Stimulated activated CD8-positive, alpha-beta memory T cell treated with anti-CD3 and anti-CD28 coated beads, Interleukin-2, amount 100 ng/mL, for 48 hours (primary cell): ENCODE results near the gene INSRR.
A peak's percentile ranks its signal among the peaks of the same experiment; 100 is the strongest.

Experiments
- DNase-seq, 2 donors: peaks; one replicate each; pipeline ENCODE4 v3.0.0-alpha.2; 2020; ENCODE audit warnings: low read depth in 2 of 2

Gene INSRR

DNA sequence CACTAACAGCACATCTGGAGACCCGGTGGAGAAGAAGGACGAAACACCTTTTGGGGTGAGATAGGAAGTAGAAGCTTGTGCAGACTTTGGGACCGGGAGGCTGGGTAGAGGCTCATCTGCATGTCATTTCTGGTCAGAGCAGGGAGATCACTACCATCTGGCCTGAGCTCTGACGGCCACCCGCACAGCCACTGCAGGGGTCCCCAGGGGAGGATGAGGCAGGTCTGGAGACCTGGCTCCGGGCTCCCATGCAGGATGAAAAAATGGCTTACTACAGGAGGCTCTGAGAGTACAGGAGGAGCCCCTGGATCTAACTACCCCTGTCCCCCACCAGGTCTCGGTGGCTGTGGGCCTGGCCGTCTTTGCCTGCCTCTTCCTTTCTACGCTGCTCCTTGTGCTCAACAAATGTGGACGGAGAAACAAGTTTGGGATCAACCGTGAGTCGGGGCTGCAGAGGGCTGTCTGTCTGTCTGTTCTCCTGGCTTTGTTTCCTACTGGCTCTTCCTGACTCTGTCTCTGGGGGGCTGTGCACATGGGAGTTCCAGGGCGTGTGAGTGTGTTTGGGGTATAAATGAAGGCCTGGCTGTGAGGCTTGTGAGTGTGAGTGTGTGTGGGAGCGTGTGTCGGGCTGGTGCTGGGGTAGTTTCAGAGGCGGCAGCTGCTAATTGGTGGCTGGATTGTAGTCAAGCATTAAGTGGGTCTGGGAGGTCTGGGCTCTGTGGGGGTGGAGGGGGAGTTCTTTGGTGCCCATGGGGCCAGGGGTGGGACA is 15.8 kb upstream of the INSRR start:
- no peak for DNase-seq

DNA sequence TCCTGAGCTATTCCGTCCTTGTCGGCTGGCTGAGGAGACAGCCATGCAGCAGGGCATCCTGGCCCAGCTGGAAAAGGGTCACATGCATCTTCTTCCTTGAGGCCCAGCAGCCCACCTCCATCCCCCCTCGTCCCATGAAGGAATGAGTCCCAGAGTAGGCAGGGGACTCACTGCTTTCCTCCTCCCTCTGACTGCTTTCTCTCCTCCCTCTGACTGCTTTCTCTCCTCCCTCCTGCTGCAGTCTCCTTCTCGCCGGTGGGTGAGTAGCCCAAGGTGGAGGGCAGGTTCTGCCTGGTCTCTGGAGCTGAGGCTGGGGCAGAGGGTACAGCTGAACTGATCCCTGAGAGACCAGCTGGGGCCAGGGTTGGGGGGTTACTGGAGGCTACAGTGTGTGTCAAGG is 15.2 kb upstream of the INSRR start:
- no peak for DNase-seq

DNA sequence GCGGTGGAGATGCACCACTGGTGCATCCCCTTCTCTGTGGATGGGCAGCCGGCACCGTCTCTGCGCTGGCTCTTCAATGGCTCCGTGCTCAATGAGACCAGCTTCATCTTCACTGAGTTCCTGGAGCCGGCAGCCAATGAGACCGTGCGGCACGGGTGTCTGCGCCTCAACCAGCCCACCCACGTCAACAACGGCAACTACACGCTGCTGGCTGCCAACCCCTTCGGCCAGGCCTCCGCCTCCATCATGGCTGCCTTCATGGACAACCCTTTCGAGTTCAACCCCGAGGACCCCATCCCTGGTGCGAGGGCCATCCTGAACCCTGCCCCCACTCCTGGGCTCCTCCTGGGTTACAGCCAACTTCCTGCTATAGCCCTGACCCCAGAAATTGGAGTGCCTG is 14.7 kb upstream of the INSRR start:
- no peak for DNase-seq

DNA sequence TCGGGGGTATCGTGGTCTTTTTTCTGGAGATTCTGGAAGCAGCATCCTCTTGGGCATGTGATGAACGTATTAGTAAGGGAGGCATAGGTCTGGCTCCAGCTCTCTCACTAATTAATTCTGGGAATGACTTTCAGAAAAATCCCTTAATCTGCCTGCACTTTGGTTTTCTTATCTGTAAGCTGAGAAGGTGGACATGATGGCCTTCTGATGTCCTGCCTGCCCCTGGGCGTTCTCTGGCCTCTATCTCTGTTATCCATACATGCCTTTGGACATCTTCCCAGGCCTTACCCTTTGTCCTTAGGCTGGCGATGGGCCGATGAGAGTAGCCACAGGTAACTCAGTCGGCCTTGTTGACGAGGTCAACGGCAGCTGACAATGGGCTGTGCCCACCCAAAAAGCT is 10.5 kb upstream of the INSRR start:
- DNase-seq: no peak

DNA sequence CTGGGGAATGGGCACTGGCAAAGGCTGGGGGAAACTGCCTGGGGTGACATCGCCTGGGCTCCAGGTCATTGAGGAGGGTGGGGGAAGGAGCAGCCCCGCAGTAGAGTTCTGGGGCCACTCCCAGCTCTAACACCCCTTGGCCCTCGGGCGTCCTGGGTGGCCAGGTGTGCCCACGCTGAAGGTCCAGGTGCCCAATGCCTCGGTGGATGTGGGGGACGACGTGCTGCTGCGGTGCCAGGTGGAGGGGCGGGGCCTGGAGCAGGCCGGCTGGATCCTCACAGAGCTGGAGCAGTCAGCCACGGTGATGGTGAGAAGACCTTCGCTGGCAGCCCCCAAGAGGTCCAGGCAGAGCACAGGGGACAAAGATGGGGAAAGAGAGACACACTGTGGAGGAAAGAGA is 9.4 kb upstream of the INSRR start:
- no peak for DNase-seq

DNA sequence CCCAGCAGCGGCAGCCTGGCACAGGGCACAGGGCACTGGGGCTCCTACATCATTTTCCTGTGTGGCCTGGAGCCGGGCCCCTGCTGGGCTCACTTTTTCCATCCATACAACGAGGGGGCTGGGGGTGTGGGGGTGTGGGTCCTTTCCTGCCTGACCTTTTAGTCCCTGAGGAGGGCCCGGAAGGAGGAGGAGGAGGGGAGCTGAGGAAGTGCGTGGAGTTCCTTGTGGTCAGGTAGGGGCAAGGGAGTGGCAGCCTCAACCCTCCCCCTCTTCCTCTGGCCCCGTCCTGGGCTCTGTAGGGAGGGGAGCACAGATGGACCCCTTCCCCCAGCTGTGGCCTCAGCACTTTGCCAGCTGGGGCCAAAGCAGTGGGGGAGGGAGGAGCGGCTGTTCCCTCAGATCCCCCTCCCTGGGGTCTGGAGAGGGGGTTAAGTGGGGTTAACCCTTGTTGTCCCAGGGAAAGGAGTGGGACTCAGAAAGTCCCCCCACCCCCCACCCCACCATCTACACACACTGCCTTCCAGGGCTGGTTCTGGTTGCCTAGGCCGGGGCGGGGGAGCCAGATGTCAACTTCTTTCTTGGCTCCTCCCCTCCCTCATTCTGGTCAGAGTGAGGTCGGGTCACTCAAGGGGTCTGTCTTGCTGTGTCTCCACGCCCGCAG is 7.5 kb upstream of the INSRR start:
- no peak for DNase-seq

DNA sequence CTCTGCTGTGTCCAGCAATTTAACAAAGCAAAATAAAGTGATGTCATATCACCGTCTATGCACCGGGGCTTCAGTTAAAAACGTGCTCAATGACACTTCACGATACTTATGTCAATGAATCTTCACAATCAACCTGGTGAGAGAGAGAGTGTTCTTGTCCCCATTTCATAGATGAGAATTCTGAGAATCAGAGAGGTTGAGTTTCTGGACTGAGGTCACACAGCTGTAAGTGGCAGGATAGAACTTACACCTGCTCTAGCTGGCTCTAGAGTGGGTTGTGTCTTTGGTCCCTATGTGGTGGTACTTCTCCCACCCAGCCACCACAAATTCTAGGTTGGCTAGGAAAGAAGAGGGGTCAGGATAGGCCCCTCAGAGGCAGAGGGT is 6.9 kb upstream of the INSRR start:
- no peak for DNase-seq

DNA sequence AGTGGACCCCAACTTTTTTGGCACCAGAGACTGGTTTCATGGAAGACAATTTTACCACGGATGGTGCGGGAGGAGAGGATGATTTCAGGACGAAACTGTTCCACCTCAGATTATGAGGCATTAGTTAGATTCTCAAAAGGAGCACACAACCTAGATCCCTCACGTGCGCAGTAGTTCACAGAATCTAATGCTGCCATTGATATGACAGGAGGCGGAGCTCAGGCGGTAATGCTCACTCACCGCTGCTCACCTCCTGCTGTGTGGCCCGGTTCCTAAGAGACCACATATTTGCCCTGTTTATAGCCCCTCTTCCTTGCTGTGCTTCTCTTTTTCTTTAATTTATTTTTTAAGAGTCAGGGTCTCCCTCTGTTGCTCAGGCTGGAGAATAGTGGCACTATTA is 6.3 kb upstream of the INSRR start:
- no peak for DNase-seq

DNA sequence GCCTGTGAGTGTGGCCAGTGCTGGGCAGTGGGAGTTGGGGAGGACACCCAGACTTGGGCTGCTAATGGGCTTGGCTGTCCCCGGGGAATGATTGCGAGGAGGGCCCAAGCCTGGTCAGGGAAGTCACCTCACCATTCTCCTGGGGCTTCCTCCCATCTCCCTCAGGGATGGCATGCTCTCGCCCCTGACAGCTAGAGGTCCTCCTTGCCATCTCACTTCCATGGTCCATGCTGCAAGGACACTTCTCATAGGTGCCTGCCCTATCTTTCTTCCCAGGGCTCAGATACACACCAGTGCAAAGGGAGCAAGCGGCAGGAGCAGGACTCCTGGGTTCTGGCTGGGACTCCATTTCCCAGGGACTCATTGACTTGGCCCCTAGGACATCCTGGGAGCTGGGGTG is 5.9 kb upstream of the INSRR start:
- no peak for DNase-seq

DNA sequence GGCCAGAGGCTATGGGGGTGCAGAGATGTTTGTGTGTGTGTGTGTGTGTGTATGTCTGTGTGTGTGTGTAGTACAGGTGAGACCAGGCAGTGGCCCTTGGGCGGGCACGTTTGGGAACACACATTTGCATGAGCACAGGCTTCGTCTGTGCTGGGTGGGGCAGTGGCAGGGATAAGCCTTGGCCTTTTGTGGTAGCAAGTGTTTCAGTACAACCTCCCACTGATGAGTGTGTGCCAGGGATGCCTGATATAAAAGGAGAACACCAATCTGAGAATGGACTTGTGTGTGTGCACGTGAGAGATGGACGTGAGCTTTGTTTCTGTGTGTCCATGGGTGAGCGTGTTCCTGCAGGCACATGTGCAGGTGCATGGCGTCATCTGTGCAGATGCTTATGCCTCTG is 4.7 kb upstream of the INSRR start:
- DNase-seq: no peak

DNA sequence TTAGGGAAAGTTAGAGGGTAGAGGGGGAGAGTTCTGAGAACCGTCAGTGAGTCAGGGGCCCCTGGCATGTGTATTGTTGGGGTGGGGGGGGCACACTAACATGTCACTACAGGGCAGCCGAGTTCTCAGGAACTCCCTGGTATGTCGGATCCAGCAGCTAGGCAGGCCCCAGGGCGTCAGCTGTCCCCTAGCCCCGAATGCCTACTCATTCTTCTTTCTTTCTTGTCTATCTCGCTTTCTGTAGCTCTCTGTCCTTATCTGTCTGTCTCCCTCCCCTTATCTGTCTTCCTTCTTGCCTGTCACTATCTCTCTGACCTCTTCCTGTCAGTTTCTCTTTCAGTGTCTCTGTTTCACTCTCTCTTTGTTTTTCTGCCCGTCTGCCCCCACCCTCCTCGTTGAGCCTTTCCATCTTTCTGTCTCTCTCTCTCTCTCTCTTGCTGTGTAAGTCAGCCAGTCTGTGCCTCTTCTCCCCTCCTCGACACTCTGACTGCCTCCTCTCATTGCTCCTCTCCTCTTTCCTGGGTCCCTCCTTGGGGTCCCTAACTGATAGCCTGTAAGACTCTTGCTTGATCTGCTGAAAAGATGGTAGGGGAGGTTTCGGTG is 4.2 kb upstream of the INSRR start:
- peak in 1 of 2 donors; percentile 56 for DNase-seq

DNA sequence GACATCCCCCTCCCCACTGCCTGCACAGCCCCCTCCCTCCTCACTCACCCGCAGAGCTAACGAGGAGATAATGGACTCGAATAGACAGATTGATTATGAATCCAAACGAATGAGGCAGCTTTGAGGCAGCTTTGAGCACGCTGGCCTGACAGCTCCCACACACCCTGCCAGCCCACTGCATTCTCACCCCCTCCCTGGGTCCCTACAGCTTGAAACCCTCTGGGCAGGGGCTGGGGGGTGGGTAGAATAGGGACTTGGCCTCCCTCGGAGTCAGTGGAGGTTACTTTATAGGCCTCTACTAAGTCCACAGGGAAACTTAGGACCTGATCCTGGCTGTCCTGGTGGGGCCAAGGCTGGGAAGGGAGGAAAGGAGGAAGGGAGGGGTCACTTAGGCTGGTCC is 3.7 kb upstream of the INSRR start:
- no peak for DNase-seq

DNA sequence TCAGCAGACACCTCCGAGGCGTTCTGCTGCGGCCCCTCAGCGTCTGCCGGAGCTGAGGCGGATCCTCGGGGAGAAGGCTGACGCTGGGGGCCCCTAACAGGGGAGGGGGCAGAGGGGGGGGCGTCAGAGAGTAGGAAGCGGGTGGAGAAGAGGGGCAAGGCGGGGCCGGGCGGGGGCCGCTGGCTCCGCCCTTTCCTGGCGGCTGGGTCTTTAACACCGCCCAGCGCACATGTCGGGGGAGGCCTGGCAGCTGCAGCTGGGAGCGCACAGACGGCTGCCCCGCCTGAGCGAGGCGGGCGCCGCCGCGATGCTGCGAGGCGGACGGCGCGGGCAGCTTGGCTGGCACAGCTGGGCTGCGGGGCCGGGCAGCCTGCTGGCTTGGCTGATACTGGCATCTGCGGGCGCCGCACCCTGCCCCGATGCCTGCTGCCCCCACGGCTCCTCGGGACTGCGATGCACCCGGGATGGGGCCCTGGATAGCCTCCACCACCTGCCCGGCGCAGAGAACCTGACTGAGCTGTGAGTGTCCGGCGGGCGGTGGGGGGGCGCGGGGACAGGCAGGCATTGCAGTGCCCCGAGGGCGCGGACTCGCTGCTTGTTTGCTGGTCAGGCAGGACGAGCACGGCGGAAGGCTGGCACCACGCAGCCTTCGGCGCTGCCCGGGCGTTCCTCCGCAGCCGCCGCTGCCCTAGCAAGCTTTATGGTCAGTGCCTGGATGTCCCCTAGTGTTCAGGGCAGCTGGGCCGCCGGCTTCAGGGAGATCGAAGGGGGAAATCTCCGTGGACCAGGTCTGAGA is 1.9 kb upstream of the INSRR start, which contains the start of gene NTRK1:
Gene NTRK1, plus strand, starts transcription at position 238 of the 796 bp plus-strand sequence. Its CDS starts 70 bp downstream, at position 308.
- DNase-seq: peak; percentile 30 to 34

DNA sequence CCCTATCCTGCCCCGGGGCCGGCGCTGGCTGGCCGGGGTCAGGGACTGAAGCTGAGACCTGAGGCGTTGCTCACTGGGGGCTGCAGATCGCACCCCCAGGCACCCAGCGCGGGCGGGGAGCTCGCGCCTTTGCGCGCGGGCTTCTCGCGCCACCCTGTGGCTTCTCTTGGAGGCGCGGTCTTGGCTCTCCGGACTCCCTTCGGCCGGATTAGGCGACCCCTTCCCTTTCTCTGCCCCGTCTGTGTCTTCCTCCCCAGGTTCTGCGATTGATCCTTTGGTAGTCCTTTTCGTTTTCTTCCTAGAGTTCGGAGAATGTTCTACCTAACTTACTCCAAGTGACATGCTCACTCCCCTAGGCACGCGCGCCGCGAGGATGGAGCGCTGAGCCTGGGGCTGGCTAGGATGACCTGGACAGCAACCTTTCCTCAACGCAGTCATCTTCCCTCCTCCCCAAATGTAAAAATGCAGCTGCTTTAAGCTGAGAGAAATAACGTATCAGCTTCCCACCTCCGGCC is 1.3 kb upstream of the INSRR start:
- peak; percentile 48 to 56 for DNase-seq

DNA sequence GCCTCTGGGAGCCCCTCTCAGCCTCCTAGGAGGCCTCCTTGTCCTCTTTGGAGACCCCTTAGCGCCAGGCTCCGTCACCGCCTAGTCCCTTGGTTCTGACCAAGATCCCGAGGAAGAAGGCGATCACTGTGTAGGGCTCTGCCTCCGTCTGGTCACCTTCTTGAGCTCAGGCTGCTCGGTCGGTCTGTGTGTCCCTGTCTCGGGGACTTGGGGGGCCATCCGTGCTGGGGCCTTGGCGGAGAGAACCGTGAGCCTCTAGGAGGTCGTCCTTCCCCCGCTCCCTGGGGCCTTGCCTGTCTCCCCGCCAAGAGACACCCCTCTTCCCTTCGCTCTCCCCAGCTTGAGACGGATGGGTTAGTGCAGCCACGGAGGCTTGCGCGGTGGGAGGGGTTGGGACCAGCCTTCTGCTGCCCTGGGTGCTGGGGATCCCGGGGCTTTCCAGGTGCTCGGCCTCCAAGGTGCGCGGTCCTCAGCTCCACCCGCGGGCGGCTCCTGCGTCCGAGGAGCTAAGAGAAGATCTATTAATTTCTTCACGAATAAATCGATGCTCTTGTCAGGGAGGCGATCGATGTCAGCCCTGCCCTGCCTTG is 701 bp upstream of the INSRR start:
- no peak for DNase-seq

DNA sequence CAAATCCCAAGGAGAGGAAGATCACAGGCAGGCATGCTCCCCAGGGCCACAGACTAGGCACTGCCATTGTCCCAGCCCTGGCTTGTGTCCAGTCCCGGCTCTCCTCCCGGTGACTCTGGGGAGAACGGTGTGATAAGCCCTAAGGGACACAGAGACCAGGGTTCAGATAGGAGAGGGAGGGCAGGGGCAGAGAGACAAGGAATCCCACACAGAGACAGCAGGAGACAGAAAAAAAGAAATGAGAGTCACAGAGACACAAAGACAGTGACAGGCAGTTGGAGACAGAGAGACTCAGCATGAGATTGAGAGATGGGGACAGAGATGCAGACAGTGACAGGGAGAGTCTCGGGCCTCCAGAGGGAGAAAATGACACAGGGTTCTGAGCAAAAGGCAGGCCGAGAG is 361 bp downstream of the INSRR start:
- DNase-seq: no peak

DNA sequence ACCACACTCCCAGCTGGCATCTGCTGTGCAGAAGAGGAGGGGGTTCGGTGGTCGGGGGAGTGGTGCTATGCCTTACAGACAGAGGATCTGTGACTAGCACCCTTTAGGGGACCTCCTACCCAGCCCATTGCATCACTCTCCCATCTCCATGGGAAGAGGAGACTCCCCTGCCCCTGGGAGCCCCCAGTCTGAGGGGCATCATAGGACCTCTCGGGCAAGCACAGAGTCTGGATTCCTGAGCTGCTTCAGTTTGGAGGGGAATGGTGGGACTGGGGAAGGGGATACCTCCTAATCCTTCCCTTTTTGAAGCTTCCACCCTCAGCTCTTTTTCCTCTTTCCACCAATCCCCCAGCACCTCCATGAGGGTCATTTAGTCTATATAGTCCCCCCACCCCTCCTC is 1.4 kb downstream of the INSRR start:
- DNase-seq: no peak

DNA sequence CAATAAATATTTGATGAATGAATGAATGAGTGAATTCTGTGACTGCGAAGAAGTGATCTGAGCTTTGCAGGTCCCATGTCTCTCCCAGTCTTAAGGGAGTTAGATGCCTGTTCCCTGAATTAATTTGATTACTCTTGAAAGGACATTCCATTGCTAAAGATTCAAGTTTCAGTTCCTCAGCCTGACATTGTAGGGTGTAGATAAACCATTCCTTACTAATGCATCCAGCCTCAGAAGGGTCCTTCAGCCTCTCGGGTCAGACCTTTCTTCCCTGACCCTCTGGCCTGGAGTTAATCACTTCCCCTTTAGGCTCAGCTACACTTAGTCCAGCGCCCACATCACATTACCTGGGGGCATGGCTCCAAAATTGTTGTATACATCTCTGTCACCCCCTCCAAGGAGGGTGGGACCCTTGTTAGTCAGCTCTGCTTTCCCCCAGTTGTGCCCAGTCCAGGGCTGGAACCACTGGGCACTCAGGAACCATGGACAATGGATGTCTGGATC is 2.6 kb downstream of the INSRR start:
- no peak for DNase-seq

DNA sequence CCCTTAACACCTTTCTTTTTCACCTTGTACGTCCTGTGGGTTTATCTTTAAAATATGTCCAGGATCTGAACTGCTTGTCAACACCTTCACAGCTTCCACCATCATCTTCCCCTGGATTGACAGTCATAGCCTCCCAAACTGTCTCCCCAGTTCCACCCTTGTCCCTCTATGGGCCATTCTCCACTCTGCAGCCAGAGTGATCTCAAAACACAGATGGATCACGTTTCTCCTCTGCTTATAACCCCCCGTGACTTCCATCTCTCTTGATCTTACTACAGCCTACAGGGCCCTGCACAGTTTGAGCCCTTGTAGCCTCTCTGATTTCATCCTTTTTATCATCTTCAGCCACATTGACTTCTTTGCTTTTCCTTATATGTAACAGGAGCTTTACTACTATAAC is 4.3 kb downstream of the INSRR start:
- DNase-seq: no peak

DNA sequence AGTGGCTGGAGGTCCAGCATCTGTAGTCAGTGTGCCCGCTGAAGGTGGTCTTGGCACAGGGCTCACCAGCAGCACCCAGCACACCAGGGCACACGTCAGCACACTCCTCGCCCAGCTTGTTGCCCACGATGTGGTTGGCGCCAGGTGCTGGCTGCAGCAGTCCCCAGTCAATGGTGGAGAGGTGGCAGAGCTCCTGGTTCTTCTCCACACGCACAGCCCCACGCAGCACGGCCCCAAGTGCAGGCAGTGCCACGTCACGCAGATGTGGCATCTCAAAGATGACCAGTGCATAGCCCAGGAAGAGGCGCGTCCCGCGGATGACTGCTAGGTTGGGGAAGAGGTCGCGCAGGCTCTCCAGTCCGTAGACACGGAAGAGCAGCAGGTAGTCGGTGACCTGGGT is 5.2 kb downstream of the INSRR start:
- DNase-seq: no peak

DNA sequence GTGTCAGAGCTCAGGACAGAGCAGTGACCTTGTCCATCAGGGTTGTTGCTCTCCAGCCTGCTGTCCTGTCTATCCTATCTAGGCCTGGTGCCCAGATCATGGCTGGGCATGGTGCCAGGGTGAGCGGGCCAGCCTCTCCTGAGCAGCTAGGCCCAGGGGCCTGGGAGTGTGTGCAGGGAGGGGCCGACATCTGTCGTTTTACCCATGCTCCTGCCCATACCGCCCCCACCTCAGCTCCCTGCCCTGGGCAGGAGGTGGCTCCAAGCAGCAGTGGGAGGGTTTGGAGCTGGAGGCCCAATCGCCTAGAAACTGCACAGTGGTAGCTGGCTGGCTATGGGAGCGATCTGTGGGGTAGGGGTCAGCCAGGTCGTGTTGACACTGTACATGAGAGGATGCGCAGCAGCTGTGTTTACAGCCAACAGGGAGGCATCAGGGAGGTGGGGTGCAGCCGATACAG is 6.5 kb downstream of the INSRR start:
- DNase-seq: no peak
